Measurements from ENCODE around the gene PDE3B.
"Not testable (repeated sequence)": the region's sequence is repeated elsewhere in the genome, so short reads cannot be mapped to it uniquely, and the experiment has no call there.

The PDE3B gene

DNA sequence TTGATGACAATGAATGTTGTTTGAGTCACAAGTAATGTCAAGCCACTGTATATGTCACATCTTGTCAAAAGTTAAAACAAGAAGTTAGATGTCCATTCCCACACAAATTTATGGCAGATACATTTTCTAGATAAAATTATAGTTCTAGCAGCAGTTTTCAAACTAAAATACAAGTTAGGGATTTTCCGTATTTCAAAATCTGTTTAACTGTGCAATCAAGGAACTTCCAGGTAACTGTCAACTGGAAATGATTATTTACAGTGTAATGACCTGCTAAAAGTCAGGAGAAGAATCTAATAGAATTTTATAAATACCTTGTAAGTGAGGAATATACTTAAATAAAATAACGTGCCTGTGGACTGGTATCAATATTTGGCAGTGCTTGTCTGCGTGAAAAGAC is 111.5 kb downstream of the PDE3B start:
- Mint-ChIP-seq H3K4me3 (no peak overlapping the region), H3K4me1 (no peaks in the 10 kb centered on the region), H3K9me3 (no peaks in the 10 kb centered on the region), H3K27ac (no peak overlapping the region), H3K27me3 (ENCODE audit: low read depth, poor library complexity) (no peaks in the 10 kb centered on the region), H3K36me3 (ENCODE audit: low read depth) (no peaks in the 10 kb centered on the region)
- no peak for DNase-seq
- TF ChIP-seq, protein P1, sequence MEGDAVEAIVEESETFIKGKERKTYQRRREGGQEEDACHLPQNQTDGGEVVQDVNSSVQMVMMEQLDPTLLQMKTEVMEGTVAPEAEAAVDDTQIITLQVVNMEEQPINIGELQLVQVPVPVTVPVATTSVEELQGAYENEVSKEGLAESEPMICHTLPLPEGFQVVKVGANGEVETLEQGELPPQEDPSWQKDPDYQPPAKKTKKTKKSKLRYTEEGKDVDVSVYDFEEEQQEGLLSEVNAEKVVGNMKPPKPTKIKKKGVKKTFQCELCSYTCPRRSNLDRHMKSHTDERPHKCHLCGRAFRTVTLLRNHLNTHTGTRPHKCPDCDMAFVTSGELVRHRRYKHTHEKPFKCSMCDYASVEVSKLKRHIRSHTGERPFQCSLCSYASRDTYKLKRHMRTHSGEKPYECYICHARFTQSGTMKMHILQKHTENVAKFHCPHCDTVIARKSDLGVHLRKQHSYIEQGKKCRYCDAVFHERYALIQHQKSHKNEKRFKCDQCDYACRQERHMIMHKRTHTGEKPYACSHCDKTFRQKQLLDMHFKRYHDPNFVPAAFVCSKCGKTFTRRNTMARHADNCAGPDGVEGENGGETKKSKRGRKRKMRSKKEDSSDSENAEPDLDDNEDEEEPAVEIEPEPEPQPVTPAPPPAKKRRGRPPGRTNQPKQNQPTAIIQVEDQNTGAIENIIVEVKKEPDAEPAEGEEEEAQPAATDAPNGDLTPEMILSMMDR (IDR thresholded peaks at IDR 0.05), result no peak

DNA sequence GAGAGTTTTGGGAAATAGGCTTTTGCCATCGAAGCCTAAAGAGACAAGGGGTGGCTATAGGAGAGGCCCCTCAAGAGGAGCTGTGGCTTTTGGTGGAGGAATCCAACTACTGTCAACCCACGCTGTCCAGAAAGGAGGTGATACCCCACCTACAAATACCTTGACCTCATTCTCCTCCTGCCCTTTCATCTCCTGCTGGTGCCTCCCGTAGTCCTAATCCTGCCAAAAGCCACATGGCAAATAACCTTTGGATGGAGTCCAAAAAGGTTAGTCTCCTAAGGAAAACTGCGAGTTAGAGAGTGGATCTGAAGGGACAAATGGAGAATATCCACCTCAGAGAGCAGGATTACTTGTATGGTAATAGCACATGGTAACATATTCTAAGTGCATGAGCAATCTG is 112.7 kb downstream of the PDE3B start:
- TF ChIP-seq, protein P1 (IDR thresholded peaks at IDR 0.05), result no peak
- no peak overlapping the region for H3K4me3 Mint-ChIP-seq
- H3K27me3 Mint-ChIP-seq (ENCODE audit: low read depth, poor library complexity), result no peaks in the 10 kb centered on the region
- DNase-seq, result no peak
- H3K4me1 Mint-ChIP-seq, result no peaks in the 10 kb centered on the region
- no peaks in the 10 kb centered on the region for H3K9me3 Mint-ChIP-seq
- no peak overlapping the region for H3K27ac Mint-ChIP-seq
- H3K36me3 Mint-ChIP-seq (ENCODE audit: low read depth), result no peaks in the 10 kb centered on the region

DNA sequence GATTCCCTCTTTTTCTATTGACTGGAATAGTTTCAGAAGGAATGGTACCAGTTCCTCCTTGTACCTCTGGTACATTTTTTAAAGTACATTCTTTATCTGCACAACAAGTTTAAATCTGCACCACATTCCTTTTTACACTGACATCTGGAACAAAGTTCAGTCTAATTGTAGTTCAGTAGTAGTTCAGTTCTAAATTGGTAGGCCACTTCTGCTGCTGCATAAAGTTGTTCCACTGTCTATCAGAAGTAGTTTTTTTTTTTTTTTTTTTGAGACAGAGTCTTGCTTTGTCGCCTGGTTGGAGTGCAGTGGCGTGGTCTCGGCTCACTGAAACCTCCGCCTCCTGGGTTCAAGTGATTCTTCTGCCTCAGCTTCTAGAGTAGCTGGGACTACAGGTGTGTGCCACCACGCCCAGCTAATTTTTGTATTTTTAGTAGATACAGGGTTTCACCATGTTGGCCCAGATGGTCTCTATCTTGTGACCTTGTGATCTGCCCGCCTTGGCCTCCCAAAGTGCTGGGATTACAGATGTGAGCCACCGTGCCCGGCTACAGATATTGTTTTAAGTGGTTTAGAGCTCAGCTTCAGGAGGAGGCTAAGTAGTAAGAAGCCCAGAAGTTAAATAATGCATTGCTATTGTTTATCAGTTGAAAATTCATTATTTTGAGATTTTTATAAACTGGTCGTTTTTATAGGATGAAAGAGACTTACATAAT is 115.9 kb downstream of the PDE3B start:
- H3K4me3 Mint-ChIP-seq; H3K4me1 Mint-ChIP-seq; H3K9me3 Mint-ChIP-seq; H3K36me3 Mint-ChIP-seq (ENCODE audit: low read depth); H3K27ac Mint-ChIP-seq; DNase-seq; H3K27me3 Mint-ChIP-seq (ENCODE audit: low read depth, poor library complexity): not testable (repeated sequence)

DNA sequence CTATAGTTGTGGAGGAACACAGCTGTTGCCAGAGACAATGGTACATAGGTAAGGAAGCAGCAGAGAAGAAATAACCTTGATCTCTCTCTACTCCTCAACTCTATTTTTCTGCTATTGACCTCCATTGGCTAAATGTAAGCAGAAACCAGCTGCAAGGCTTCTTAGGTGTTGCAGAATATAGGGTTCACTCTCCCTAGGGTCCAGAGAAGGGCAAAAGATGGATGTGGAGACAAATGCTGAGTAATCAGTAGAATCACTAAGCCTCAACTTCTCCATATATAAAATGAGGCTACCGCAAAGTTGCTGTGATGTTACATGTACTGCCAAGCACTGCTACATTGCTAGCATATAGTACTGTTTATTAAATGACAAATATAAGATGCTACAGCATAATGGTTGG is 120.6 kb downstream of the PDE3B start:
- H3K4me1 Mint-ChIP-seq, result no peaks in the 10 kb centered on the region
- H3K9me3 Mint-ChIP-seq, result no peaks in the 10 kb centered on the region
- no peaks in the 10 kb centered on the region for H3K27me3 Mint-ChIP-seq (ENCODE audit: low read depth, poor library complexity)
- H3K36me3 Mint-ChIP-seq (ENCODE audit: low read depth), result no peaks in the 10 kb centered on the region
- TF ChIP-seq, protein P1 (IDR thresholded peaks at IDR 0.05), result no peak
- no peak overlapping the region for H3K27ac Mint-ChIP-seq
- DNase-seq, result no peak
- no peak overlapping the region for H3K4me3 Mint-ChIP-seq

DNA sequence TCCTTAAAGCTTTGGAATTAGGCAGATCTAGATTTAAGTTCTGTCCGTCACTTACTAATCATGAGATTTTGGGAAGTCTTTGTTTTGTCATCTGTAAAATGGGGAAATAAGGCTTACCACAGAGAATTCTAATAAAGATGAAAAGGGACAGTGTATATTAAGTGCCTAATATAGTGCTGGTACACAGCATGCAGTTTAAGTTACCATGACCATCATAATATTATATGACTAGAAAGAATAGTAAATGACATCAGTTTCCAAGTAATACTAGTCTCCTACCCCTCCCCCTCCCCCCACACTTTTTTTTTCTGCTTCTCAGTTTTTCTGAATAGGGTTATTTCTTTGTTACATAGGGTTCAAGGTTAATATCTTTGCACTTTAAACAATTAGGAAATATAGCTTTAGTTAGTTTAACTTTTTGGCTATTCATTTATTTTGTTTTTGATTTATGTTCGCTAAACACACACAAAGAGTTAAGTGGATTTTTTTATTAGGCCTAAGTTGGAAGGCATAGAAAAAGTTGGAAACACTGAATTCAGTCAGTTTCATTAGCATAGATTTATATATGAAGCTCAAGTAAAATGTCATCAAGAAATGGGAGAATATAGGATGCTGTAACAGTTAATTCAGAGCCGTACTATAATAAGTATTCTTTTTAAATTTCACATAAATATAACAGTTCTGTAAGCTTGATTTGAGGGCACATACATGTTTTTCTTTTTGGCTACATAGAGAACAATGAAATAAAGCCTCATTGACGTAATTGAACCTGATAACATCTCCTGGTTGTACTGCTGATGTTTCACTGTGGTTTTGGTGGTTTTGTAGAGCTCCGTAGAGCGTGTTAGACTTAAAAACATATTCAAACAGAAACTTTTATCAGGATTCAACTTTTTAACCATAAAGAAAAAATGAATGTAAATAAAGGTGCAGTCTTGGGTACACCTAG is 121.2 kb downstream of the PDE3B start:
- no peak for DNase-seq
- H3K36me3 Mint-ChIP-seq (ENCODE audit: low read depth), result no peaks in the 10 kb centered on the region
- H3K27me3 Mint-ChIP-seq (ENCODE audit: low read depth, poor library complexity), result no peaks in the 10 kb centered on the region
- no peaks in the 10 kb centered on the region for H3K4me1 Mint-ChIP-seq
- H3K4me3 Mint-ChIP-seq, result no peak overlapping the region
- H3K27ac Mint-ChIP-seq, result no peak overlapping the region
- no peaks in the 10 kb centered on the region for H3K9me3 Mint-ChIP-seq
- TF ChIP-seq, protein P1 (IDR thresholded peaks at IDR 0.05), result no peak

DNA sequence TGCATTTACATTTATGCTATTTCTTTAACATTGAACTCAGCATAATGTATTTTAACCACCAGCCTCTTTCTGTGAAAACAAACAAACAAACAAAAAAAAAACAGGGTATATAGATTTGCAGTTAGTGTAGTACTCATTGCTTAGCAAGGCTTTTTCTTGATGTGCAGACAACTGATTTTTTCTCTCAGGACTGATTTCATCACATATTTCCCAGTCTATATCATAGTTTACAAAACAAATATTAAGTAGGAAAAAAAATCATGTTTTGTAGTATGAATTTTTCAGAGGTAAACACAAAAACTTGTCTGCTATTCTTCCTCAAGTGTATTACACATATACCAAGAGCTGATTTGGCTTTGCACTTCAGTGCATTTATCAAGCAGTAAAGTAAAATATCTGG is 123.0 kb downstream of the PDE3B start:
- no peaks in the 10 kb centered on the region for H3K9me3 Mint-ChIP-seq
- no peak for DNase-seq
- H3K36me3 Mint-ChIP-seq (ENCODE audit: low read depth), result no peaks in the 10 kb centered on the region
- no peak overlapping the region for H3K27ac Mint-ChIP-seq
- no peak overlapping the region for H3K4me3 Mint-ChIP-seq
- H3K27me3 Mint-ChIP-seq (ENCODE audit: low read depth, poor library complexity), result no peaks in the 10 kb centered on the region
- no peaks in the 10 kb centered on the region for H3K4me1 Mint-ChIP-seq
- TF ChIP-seq, protein P1 (IDR thresholded peaks at IDR 0.05), result no peak

Measured in nephron progenitor cell (in vitro differentiated cells).